GM20000 (cell line): ENCODE data around the gene KDM2A.

Experiments
- DNase-seq: peaks from one replicate; pipeline ENCODE4 v3.0.0; 2012; ENCODE audit warnings: low spot score
- TF ChIP-seq, protein P1 (sequence below): IDR thresholded peaks from 2 replicates; pipeline ENCODE4 v1.5.1; 2012; ENCODE audit warnings: mild to moderate bottlenecking, control low read depth; ENCODE audit errors: extremely low read depth, missing control alignments

The KDM2A gene

DNA sequence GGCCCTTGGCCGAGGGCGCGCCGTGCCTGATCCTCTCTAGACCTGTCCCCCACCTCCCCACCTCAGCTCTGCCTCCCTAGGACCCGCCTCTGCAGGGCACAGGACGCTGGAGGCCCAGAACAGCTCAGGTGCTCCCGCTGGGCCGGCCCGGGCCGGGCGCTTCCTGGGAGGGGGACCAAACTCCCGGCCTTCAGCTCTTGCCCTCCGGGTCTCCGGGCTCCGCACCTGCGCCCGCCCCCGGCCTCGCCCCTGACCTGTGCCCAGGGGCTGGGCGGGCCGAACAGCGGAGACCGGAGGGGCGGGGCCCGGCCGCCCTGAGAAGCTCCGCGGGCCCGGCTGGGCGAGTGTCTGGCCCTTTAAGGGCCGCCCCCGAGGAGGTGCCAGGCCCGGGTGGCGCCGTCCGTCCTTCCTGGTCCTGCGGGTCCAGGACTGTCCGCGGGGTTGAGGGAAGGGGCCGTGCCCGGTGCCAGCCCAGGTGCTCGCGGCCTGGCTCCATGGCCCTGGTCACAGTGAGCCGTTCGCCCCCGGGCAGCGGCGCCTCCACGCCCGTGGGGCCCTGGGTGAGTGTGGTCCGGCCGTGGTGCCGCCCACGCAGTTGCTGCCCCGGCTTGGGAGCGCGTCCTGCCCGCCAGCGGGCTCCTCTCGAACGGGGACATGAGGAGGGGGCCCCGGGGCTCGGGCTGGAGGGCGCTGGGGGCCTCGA is 184.2 kb downstream of the KDM2A start, which contains the start of gene SSH3:
Gene SSH3, plus strand, starts transcription at position 399 of the 703 bp plus-strand sequence. Its CDS starts 96 bp downstream, at position 495.
- DNase-seq, result no peak
- TF ChIP-seq, protein P1, sequence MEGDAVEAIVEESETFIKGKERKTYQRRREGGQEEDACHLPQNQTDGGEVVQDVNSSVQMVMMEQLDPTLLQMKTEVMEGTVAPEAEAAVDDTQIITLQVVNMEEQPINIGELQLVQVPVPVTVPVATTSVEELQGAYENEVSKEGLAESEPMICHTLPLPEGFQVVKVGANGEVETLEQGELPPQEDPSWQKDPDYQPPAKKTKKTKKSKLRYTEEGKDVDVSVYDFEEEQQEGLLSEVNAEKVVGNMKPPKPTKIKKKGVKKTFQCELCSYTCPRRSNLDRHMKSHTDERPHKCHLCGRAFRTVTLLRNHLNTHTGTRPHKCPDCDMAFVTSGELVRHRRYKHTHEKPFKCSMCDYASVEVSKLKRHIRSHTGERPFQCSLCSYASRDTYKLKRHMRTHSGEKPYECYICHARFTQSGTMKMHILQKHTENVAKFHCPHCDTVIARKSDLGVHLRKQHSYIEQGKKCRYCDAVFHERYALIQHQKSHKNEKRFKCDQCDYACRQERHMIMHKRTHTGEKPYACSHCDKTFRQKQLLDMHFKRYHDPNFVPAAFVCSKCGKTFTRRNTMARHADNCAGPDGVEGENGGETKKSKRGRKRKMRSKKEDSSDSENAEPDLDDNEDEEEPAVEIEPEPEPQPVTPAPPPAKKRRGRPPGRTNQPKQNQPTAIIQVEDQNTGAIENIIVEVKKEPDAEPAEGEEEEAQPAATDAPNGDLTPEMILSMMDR, result no peak

- no peak for DNase-seq
- TF ChIP-seq, protein P1, result no peak
Measured at GRCh38 chr11:67303835-67304411, 184.9 kb downstream of the KDM2A start.

- TF ChIP-seq, protein P1, result no peak
- DNase-seq, result no peak
Measured at GRCh38 chr11:67304511-67305113, 185.5 kb downstream of the KDM2A start.

DNA sequence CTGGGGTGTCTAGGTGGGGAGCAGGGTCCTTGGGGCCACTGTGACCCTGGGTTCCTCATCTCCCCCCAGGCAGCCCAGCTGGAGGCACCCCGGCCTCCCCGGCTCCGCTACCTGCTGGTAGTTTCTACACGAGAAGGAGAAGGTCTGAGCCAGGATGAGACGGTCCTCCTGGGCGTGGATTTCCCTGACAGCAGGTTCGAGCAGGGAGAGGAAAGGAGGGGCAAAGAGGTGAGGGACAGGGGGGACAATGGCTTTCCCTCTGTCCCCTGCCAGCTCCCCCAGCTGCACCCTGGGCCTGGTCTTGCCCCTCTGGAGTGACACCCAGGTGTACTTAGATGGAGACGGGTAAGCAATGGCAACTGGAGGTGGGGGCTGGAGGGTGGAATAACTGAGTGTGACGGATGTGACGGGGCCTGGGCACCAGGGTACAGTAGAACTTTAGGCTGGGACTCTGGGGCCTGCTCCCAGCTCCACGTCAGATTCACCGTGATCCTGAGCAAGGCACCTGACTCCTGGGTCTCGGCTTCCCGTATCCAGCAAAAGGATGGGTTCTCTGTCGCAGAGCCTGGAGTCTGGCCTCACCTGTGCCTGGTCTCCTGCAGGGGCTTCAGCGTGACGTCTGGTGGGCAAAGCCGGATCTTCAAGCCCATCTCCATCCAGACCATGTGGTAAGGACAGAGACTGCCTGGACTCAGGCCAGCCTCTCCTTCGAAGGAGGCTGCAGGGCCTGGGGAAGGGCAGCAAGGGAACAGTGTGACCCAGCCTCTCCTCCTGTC is 187.9 kb downstream of the KDM2A start:
- TF ChIP-seq, protein P1, result no peak
- no peak for DNase-seq

DNA sequence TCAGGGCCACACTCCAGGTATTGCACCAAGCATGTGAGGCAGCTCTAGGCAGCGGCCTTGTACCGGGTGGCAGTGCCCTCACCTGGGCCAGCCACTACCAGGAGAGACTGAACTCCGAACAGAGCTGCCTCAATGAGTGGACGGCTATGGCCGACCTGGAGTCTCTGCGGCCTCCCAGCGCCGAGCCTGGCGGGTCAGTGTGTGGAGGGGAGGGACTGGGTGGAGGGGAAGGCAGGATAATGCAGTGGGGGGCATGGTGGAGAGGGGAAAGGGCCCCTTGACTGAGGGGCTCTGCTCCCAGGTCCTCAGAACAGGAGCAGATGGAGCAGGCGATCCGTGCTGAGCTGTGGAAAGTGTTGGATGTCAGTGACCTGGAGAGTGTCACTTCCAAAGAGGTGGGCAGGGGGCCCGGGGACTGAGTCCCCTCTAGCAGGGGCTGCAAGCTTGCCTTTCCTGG is 188.5 kb downstream of the KDM2A start:
- no peak for DNase-seq

More for the DNA sequence above, 188.5 kb downstream of the KDM2A start:
- TF ChIP-seq, protein P1, result no peak
